Measurements from ENCODE around the gene MAML2. TPM values are rescaled to one million over a fixed set of nuclear protein-coding genes. Genes with fewer than 3 reads are reported as not detected.

MAML2 gene
- total and polyA plus RNA-seq, 9 of the 15 experiments (the other 6 are each of a cell fraction or from before 2014, with no cell fraction given) = 0.79 to 6.8 (median 4.8) TPM

GRCh38 chr11:96376796-96377195 lies 33.8 kb upstream of the MAML2 start (continued):
- TF ChIP-seq ATF3 (IDR thresholded peaks at IDR 0.05) = no peak
- no peak for TF ChIP-seq ATF3 (CRISPR knock-in tag; conservative IDR thresholded peaks at IDR 0.05)
- no peak for TF ChIP-seq PURB (CRISPR knock-in tag; IDR thresholded peaks at IDR 0.05; ENCODE audit: low read depth)
- no peak for TF ChIP-seq RNF2 (IDR thresholded peaks at IDR 0.05)
- no peak for TF ChIP-seq RCOR1 (IDR thresholded peaks at IDR 0.05; ENCODE audit: borderline replicate concordance in 1 of 2, low read depth in 2 of 2, low read length in 2 of 2)
- TF ChIP-seq GTF2A2 (tag; IDR thresholded peaks at IDR 0.05) = no peak
- no peak for TF ChIP-seq CEBPZ (IDR thresholded peaks at IDR 0.05; ENCODE audit: borderline replicate concordance, low read depth, low read length)

GRCh38 chr11:96373826-96374225 lies 30.8 kb upstream of the MAML2 start:
- no peak overlapping the region for H3K9ac ChIP-seq (ENCODE audit: insufficient read depth in 1 of 2, low read depth in 2 of 2, low read length in 2 of 2)
- no peaks in the 10 kb centered on the region for H3K9me3 ChIP-seq (replicated peaks; ENCODE audit: control insufficient read depth, insufficient read depth, low read depth, low read length)
- BruUV-seq (replicated peaks) = no TSS peak
- H4K20me1 ChIP-seq (replicated peaks; ENCODE audit: control insufficient read depth, insufficient read depth, low read length) = no peaks in the 10 kb centered on the region
- POLR2A ChIA-PET = no interaction called here
- no peak overlapping the region for H2AFZ ChIP-seq (ENCODE audit: low read depth, low read length)
- DNase-seq (ENCODE audit: extremely low read depth in 1 of 4, low spot score in 3 of 4) (no peak), FAIRE-seq (no peak), ATAC-seq (no peak)
- no peaks in the 10 kb centered on the region for H3K27me3 ChIP-seq (ENCODE audit: control insufficient read depth in 2 of 2, insufficient read depth in 2 of 2, low read length in 2 of 2)
- WGBS (ENCODE audit: insufficient coverage, low coverage, missing lambda C conversion rate) = 80% methylated on average over 4 of the region's 4 CpGs
- H3K4me3 ChIP-seq = no peak overlapping the region
- H3K4me2 ChIP-seq (ENCODE audit: insufficient read depth, low read length) = no peak overlapping the region
- no peak overlapping the region for H3K27ac ChIP-seq (ENCODE audit: extremely low read depth, low read depth, low read length)
- CTCF ChIA-PET (ENCODE audit: low intra/inter-chr PET ratio) = no interaction called here
- H3K4me1 ChIP-seq (replicated peaks in 1 of 2; ENCODE audit: control insufficient read depth in 2 of 2, insufficient read depth in 2 of 2, low read length in 2 of 2) = no peaks in the 10 kb centered on the region
- H3K36me3 ChIP-seq (ENCODE audit: control insufficient read depth, insufficient read depth, low read length) = peaks cover 13% of the 10 kb centered on the region
- H3K79me2 ChIP-seq (ENCODE audit: control insufficient read depth, insufficient read depth, low read length) = no peaks in the 10 kb centered on the region
- in situ Hi-C loops (cut with MboI) (no loop called here), intact Hi-C loops (cut with micrococcal nuclease) (no loop called here)
- H3K9me1 ChIP-seq (ENCODE audit: control insufficient read depth, insufficient read depth, low read length) = no peaks in the 10 kb centered on the region
- TF ChIP-seq ZFP1 (CRISPR knock-in tag; IDR thresholded peaks at IDR 0.05) (no peak), ZNF407 (IDR thresholded peaks at IDR 0.05; ENCODE audit: low read depth) (no peak)

Measured in K562 (cell line).